Right atrium auricular region (tissue), 2 donors: Measurements from ENCODE around the gene C19orf67. TPM values are rescaled to one million over a fixed set of nuclear protein-coding genes. Genes with fewer than 3 reads are reported as not detected.

Experiments used
- DNase-seq: peaks from one replicate; pipeline ENCODE4 v3.0.0-alpha.2; 2019; ENCODE audit warnings: low spot score
- H3K27ac ChIP-seq, 2 donors: fragments of 200-600 bp; sonication (generic); 1 replicate in 1 of 2; 2 replicates in 1 of 2; pipeline ENCODE4 v1.5.1; 2016 to 2019
- H3K27me3 ChIP-seq, 2 donors: fragments of 200-600 bp; sonication (generic); one replicate each; pipeline versions ENCODE4 v1.5.1 to v1.6.0; 2017 to 2019
- H3K36me3 ChIP-seq: fragments of 200-600 bp; sonication (generic); one replicate; pipeline ENCODE4 v1.5.1; 2016
- H3K4me1 ChIP-seq, 2 donors: fragments of 200-600 bp; sonication (generic); one replicate each; pipeline versions ENCODE4 v1.5.1 to v1.6.0; 2017 to 2019
- H3K4me3 ChIP-seq, 2 donors: fragments of 200-600 bp; sonication (generic); 1 replicate in 1 of 2; 2 replicates in 1 of 2; pipeline ENCODE4 v1.5.1; 2017 to 2019; ENCODE audit warnings: mild to moderate bottlenecking in 1 of 2, moderate library complexity in 1 of 2
- H3K9me3 ChIP-seq, 2 donors: fragments of 200-600 bp; sonication (generic); one replicate each; pipeline ENCODE4 v1.5.1; 2019
- total RNA-seq, 2 donors: library from RNA; depleted of rRNA; stranded (reverse); fragments of >200 nt; gene quantifications; one replicate each; pipeline ENCODE4 v1.1.0, GENCODE V29; 2016
- TF ChIP-seq, protein P1 (sequence below), 2 donors: fragments of 200-600 bp; sonication (generic); IDR thresholded peaks; one replicate each; pipeline ENCODE4 v1.5.1; 2019; ENCODE audit warnings: antibody characterized with exemption in 2 of 2

Gene C19orf67
- total RNA-seq, 2 donors from 2014 or later, result not detected

DNA sequence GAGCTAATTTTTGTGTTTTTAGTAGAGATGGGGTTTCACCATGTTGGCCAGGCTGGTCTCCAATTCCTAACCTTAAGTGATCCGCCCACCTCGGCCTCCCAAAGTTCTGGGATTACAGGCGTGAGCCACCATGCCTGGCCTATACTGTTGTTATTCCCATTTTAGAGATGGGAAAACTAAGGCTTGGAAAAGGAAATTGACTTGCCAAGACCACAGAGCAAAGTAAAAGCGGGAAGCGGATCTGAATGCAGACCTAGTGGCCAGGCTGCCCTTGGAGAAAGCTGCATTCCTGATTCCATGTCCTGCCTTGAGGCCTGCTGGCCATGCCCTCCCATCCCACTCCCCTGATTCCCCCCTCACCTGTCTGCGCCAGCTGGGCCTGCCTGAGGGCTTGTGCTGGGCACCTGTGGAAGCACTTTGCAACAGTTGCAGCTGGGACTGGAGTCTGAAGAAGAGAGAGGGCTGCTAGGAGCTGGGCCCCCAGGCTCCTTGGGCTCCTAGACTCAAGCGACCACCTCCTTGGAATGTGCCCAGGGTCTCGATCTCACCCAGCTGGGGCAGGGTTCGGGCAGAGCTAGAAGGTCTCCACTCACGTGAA lies 29.4 kb downstream of the C19orf67 start:
- peaks cover 0 to 15% of the 10 kb centered on the region in 2 donors for H3K4me1 ChIP-seq
- H3K9me3 ChIP-seq, result no peaks in the 10 kb centered on the region
- no peak for DNase-seq
- TF ChIP-seq, protein P1, sequence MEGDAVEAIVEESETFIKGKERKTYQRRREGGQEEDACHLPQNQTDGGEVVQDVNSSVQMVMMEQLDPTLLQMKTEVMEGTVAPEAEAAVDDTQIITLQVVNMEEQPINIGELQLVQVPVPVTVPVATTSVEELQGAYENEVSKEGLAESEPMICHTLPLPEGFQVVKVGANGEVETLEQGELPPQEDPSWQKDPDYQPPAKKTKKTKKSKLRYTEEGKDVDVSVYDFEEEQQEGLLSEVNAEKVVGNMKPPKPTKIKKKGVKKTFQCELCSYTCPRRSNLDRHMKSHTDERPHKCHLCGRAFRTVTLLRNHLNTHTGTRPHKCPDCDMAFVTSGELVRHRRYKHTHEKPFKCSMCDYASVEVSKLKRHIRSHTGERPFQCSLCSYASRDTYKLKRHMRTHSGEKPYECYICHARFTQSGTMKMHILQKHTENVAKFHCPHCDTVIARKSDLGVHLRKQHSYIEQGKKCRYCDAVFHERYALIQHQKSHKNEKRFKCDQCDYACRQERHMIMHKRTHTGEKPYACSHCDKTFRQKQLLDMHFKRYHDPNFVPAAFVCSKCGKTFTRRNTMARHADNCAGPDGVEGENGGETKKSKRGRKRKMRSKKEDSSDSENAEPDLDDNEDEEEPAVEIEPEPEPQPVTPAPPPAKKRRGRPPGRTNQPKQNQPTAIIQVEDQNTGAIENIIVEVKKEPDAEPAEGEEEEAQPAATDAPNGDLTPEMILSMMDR (IDR thresholded peaks at IDR 0.05), result no peak
- no peak overlapping the region for H3K27ac ChIP-seq
- H3K4me3 ChIP-seq, result no peak overlapping the region
- no peaks in the 10 kb centered on the region for H3K36me3 ChIP-seq
- H3K27me3 ChIP-seq, result no peaks in the 10 kb centered on the region

DNA sequence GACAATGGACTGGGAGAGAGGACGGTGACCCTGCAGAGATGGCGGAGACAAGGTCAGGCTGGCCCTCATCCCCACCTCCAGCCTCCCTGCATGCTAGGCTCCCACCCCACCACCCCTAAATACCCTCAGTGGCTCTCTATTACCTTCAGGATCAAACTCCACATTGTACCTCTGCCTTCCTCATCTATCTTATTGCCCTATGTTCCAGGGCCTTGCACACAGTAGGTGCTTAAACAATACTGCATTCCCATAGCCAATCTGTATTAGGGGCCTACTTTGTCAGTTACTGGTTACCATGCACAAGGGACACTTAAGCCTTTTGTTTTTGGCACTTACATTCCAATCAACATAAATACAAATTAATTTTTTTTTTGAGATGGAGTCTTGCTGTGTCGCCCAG lies 30.2 kb downstream of the C19orf67 start:
- no peaks in the 10 kb centered on the region for H3K36me3 ChIP-seq
- H3K4me3 ChIP-seq, result no peak overlapping the region
- no peak for DNase-seq
- TF ChIP-seq, protein P1 (IDR thresholded peaks at IDR 0.05), result no peak
- H3K4me1 ChIP-seq, result peaks cover 0 to 15% of the 10 kb centered on the region in 2 donors
- H3K9me3 ChIP-seq, result no peaks in the 10 kb centered on the region
- no peak overlapping the region for H3K27ac ChIP-seq
- no peaks in the 10 kb centered on the region for H3K27me3 ChIP-seq

DNA sequence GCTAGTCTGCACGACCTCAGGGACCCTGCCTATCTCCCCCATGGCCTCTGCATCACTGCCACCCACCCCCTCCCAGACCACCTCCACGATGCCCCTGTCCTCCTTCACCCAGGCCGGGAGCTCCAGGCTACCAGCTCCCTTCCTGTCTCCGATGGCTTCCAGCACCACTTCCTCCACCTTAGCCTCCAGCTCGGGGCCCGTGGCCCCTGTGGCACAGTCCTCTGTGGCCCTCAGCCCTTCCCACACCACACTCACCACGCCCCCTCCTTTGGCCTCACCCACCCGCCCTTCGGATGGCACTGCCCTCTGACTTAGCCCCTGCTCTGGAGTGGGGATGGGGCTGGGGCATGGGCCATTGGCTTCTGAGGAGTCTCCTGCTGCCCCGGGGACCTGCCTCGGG lies 30.9 kb downstream of the C19orf67 start:
- no peak for DNase-seq

DNA sequence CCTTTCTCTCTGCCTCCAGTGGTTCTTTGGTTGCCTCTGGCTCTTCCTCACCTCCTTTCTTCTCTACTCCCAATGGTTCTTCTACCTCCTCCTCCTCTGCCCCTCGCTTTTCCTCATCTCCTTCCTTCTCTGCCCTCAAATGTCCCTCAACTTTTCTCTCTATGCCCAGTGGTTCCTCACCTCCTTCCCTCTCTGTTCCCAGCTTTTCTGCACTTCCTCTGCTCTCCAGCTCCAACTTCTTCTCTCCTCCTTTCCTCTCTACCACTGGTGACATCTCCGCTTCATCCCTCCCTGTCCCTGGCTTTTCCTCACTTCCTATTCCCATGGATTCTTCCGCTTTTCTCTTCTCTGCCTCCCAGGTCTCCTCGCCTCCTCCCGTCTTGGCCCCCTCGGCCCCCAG lies 31.5 kb downstream of the C19orf67 start:
- Histone ChIP-seq H3K27me3 (no peaks in the 10 kb centered on the region), H3K27ac (no peak overlapping the region), H3K9me3 (no peaks in the 10 kb centered on the region), H3K36me3 (no peaks in the 10 kb centered on the region), H3K4me3 (no peak overlapping the region), H3K4me1 (peaks cover 0 to 15% of the 10 kb centered on the region in 2 donors)
- no peak for DNase-seq
- TF ChIP-seq, protein P1 (IDR thresholded peaks at IDR 0.05), result no peak

More for the DNA sequence above, 30.9 kb downstream of the C19orf67 start:
- Histone ChIP-seq H3K4me3 (no peak overlapping the region), H3K27ac (no peak overlapping the region), H3K9me3 (no peaks in the 10 kb centered on the region), H3K36me3 (no peaks in the 10 kb centered on the region), H3K27me3 (no peaks in the 10 kb centered on the region), H3K4me1 (peaks cover 0 to 15% of the 10 kb centered on the region in 2 donors)
- TF ChIP-seq, protein P1 (IDR thresholded peaks at IDR 0.05), result no peak

DNA sequence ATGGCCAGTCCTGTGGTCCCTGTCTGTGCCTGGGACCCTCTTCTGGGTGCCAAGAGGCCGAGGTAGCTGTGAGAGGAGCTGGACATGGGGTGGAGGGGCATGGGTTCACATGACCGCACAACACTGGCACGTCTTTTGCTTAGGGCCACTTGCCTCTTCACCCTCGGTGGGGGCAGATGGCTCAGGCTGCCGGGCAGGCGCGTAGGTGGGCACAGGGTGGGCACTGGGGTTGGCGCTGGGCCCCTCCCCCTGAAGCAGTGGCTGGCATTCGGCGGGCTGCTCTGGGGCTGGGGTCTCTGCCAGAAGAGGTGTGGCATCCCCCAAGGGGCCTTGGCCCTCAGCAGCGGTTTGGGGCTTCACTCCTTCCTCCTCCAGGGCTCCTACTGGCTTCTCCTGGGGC lies 32.1 kb downstream of the C19orf67 start:
- TF ChIP-seq, protein P1 (IDR thresholded peaks at IDR 0.05), result no peak
- Histone ChIP-seq H3K4me1 (peaks cover 0 to 15% of the 10 kb centered on the region in 2 donors), H3K4me3 (no peak overlapping the region), H3K27me3 (no peaks in the 10 kb centered on the region), H3K36me3 (no peaks in the 10 kb centered on the region), H3K27ac (no peak overlapping the region), H3K9me3 (no peaks in the 10 kb centered on the region)
- no peak for DNase-seq

DNA sequence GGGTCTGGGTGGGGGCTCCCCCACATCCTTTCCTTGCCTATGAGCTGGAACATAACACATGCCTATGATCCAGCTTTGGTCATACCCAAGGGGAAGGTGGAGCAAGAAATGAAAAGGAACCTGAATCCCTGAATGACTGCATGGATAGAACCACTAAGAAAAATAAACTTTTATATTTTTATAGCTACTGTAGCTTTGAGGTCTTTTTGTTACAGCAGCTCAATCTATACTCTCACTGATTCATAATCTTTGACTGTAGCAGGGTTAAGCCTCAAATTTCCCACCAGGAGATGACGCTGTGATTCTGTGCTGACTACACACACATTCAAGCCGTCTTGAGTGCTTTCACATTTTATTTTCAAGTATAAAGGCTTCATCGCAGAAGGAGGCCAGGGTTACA lies 32.6 kb downstream of the C19orf67 start:
- H3K9me3 ChIP-seq, result no peaks in the 10 kb centered on the region
- peaks cover 0 to 10% of the 10 kb centered on the region in 2 donors for H3K4me1 ChIP-seq
- TF ChIP-seq, protein P1 (IDR thresholded peaks at IDR 0.05), result no peak
- no peak for DNase-seq
- H3K36me3 ChIP-seq, result no peaks in the 10 kb centered on the region
- no peak overlapping the region for H3K27ac ChIP-seq
- no peaks in the 10 kb centered on the region for H3K27me3 ChIP-seq
- H3K4me3 ChIP-seq, result no peak overlapping the region
